RWPE1 (cell line): ENCODE results near the gene CA10.

Source experiments
- CTCF ChIA-PET: fragments of 350-600 bp; sonication (Branson Sonifier 250); formaldehyde crosslinking; extraction: SDS; loops from one replicate; lab custom pipeline; 2021; lab: Yijun Ruan, JAX
- POLR2A ChIA-PET: fragments of 400-600 bp; formaldehyde crosslinking; extraction: SDS; loops from one replicate; lab custom pipeline; 2020; ENCODE audit warnings: antibody characterized with exemption; ENCODE audit not compliant: low non-redundant PET; lab: Yijun Ruan, JAX
- DNase-seq: peaks from one replicate; pipeline ENCODE4 v3.0.0; 2012; ENCODE audit warnings: low spot score
- H3K27ac ChIP-seq: fragments of 450-650 bp; 2 replicates; pipeline ENCODE4 v1.5.1; 2017
- CTCF ChIP-seq: fragments of 450-650 bp; conservative IDR thresholded peaks from 2 replicates; pipeline ENCODE4 v1.5.1; 2017; ENCODE audit warnings: low read depth, mild to moderate bottlenecking

Gene CA10

DNA sequence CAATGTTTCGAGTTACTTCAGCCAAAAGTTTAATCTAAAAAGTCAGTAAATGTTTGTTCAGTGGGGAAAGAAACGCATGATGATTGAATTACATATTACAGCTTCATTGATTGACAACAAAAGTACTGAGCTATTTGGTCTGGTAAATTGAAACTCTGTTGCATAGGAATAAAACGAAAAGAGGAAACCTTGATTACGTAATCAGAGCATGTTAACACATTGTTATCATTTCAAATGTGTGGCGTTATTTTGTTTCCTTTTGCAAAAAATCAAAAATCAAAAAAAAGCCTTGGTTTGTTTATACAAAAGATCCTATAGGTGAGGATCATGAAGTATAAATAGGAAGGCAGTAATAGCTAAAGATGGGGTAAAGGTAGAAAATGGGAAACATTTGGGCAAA lies 19.5 kb upstream of the CA10 start:
- TF ChIP-seq CTCF = no peak
- H3K27ac ChIP-seq = no peak overlapping the region
- POLR2A ChIA-PET = no interaction called here
- CTCF ChIA-PET = no interaction called here
- DNase-seq = no peak

GRCh38 chr17:52170963-52171572 lies 12.6 kb upstream of the CA10 start:
- ChIA-PET POLR2A (no interaction called here), CTCF (interaction anchor here (0.5 to 0.9 kb wide), 10 partner anchors 9 to 1478 kb away, joined by 3 to 6 read pairs (median 4); no protein-coding TSS in a partner anchor)
- H3K27ac ChIP-seq = no peak overlapping the region
- peak; percentile 45 for DNase-seq
- peak; percentile 35; the same call in 1 of the 2 replicates for TF ChIP-seq CTCF

DNA sequence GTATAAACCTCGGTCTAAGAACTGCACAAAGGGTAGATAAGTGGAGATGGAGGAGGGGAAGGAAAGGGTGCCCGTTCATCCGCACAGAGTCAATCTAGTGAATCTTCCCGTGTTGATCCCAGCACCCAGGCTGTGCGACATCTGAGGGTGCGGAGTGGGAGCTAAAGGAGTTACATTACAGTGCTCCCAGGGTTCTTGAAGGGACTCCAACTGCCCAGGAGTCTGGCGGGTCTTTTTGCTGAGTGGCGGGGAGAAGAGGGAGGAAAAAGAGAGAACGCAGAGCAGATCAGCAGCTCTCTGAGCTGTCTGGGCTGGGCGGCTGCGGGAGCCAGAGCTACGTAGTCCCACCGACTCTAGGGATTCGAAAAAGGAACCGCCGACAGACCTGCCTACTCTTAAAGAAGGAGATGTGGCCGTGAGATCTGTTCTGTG lies 1.6 kb upstream of the CA10 start:
- TF ChIP-seq CTCF = no peak
- no peak overlapping the region for H3K27ac ChIP-seq
- CTCF ChIA-PET = interaction anchor here (0.6 to 1.1 kb wide), 2 partner anchors 10 to 72 kb away, joined by 3 to 5 read pairs; no protein-coding TSS in a partner anchor
- POLR2A ChIA-PET = no interaction called here
- no peak for DNase-seq

DNA sequence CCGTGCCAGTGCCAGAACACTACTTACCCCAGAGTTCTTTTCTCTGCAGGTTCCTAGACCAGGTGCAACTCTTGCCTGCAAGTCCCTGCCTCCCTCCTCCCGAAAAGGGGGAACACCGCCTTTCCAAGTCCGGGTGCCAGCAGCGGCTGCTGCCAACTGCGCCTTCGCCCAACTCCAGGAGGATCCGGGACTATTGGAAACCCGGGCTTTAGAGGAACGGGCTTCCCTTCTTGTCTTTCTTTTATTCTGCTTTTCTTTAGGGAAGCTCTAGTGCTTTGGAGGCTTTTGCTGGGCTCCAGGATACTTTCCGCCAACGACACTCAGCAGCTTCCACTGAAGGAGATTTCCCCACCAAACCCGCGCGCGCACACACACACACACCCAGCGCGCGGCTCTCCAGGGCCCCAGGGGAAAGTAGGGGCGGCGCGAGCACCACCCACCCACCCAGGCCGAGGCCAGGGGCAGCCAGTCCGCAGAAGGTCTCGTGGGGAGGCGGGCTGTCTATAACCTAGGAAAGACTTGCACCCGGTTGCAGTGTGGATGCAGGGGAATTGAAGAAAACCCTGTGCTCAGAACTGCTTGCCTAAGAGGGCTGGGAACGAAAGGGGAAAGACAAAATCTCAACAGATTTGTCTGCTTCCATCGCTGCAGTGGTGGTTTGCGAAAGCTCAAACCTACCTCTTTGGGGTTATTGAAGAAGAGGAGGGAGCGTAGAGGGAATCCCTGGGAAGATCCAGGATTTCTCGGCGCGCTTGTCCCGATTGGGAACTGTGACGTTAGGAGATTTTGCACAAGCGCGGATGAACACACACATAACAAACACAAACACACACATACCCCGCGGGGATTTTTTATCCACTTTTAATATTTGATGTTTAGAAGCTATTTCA lies 977 bp upstream of the CA10 start:
- ChIA-PET POLR2A (no interaction called here), CTCF (interaction anchor here (0.6 to 1.1 kb wide), 3 partner anchors 11 to 72 kb away, joined by 3 to 5 read pairs (median 3); no protein-coding TSS in a partner anchor)
- no peak overlapping the region for H3K27ac ChIP-seq
- no peak for TF ChIP-seq CTCF
- no peak for DNase-seq

DNA sequence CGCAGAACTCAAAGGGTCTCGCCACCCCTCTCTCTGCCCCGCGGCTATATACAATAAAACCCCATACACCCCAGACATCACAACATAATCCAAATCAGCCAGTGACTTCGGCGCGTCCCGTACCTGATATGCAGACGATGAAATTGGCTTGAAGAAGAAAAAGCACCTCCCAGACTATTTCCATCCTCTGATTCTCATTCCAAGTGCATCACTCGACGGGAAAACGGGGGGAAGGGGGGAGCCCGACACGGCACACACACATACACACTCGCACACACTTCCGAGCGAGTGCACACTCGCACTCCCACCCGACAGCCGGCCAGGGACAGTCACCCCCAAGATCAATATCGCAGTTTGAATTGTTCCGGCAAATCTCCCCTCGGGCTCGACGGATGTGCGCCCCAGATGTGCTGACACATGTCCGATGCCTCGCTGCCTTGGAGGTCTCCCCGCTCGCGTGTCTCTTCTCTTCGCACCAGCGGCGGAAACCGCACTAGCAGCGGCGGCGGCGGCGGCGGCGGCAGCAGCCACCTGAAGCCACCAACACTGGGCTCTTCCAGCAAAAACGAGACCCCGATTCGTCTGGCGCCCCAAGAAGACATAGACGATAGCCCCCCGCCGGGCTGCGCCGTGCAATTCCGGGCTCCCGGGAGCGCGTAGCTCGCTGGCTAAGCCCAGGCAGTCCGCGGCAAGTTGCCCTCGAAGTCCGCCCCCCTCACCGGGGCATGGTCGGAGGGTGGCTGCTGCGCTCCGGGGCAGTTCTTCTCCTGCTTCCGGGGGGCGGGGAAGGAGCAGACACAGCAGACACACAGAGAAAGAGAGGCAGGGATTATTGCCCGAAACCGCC lies 688 bp downstream of the CA10 start:
- TF ChIP-seq CTCF = no peak
- CTCF ChIA-PET = no interaction called here
- POLR2A ChIA-PET = no interaction called here
- no peak for DNase-seq
- H3K27ac ChIP-seq = no peak overlapping the region
